ENCODE results near the gene HK1.

DNA sequence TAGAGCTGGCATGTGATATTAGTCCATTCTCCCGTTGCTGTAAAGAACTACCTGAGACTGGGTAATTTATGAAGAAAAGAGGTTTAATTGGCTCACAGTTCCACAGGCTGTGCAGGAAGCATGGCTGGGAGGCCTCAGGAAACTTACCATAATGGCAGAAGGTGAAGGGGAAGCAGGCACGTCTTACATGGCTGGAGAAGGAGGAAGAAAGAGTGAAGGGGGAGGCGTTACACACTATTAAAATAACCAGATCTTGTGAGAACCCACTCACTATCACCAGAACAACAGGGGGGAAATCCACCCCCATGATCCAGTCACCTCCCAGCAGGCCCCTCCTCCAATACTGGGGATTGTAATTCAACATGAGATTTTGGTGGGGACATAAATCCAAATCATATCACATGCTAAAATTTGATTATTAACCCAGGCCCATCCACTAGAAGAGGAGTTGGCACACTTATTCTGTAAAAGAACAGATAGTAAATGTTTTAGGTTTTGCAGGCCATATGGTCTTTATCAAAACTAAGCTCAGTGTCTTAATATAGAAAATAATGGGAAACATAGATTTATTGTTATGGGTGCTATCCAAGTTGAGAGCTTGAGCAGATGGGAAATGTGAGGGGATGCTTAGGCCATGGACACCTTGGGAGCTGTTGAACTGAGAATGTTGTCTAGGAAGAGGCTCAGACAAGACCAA, 18.6 kb upstream of the HK1 start:
- TF ChIP-seq, protein P1, sequence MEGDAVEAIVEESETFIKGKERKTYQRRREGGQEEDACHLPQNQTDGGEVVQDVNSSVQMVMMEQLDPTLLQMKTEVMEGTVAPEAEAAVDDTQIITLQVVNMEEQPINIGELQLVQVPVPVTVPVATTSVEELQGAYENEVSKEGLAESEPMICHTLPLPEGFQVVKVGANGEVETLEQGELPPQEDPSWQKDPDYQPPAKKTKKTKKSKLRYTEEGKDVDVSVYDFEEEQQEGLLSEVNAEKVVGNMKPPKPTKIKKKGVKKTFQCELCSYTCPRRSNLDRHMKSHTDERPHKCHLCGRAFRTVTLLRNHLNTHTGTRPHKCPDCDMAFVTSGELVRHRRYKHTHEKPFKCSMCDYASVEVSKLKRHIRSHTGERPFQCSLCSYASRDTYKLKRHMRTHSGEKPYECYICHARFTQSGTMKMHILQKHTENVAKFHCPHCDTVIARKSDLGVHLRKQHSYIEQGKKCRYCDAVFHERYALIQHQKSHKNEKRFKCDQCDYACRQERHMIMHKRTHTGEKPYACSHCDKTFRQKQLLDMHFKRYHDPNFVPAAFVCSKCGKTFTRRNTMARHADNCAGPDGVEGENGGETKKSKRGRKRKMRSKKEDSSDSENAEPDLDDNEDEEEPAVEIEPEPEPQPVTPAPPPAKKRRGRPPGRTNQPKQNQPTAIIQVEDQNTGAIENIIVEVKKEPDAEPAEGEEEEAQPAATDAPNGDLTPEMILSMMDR (IDR thresholded peaks at IDR 0.05) = no peak
- TF ChIP-seq ELF4 (CRISPR knock-in tag; IDR thresholded peaks at IDR 0.05; ENCODE audit: low read depth) = no peak
- TF ChIP-seq, protein P2, sequence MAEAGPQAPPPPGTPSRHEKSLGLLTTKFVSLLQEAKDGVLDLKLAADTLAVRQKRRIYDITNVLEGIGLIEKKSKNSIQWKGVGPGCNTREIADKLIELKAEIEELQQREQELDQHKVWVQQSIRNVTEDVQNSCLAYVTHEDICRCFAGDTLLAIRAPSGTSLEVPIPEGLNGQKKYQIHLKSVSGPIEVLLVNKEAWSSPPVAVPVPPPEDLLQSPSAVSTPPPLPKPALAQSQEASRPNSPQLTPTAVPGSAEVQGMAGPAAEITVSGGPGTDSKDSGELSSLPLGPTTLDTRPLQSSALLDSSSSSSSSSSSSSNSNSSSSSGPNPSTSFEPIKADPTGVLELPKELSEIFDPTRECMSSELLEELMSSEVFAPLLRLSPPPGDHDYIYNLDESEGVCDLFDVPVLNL (CRISPR knock-in tag; IDR thresholded peaks at IDR 0.05; ENCODE audit: borderline replicate concordance, low read depth) = no peak
